ENCODE measurements around the gene HIRA.

DNA sequence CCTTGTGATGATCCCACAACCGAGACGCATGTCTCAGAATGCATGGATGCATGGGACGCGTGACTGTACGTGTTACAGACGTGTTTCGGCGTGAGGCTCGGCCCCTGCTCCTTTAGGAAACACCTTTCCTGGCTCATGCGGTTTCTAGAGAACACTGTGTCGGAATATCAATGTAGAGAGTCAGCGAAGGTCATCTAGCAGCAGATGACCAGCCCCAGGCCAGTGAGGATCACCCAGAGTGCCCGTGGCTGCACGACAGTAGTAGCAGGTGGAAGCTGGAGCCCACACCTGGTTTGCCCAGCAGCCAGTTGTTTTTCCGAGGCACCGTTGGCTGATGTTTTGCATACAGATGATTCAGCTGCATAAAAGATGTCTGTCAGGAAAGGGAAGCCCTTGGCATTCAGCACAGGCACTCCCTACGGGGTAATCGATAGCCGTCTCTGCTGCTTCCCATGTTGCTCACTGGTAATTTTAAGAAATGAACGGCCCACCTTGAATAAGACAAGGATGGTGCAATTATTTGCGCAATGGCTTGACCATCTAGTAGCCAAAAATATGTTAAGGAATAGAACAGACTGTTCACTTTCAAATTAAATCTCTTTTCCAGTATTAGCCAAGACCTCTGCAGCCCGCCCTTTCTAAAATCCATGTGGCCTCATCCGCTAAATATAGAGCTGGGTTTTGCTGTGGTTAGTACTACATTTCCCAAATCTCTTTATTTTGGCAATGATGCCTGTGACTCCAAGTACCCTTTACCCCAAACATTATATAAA, 138.9 kb downstream of the HIRA start:
- TF ChIP-seq POLR2A (IDR thresholded peaks at IDR 0.05): peak in 1 of 2 donors; percentile 12
- TF ChIP-seq, protein P1, sequence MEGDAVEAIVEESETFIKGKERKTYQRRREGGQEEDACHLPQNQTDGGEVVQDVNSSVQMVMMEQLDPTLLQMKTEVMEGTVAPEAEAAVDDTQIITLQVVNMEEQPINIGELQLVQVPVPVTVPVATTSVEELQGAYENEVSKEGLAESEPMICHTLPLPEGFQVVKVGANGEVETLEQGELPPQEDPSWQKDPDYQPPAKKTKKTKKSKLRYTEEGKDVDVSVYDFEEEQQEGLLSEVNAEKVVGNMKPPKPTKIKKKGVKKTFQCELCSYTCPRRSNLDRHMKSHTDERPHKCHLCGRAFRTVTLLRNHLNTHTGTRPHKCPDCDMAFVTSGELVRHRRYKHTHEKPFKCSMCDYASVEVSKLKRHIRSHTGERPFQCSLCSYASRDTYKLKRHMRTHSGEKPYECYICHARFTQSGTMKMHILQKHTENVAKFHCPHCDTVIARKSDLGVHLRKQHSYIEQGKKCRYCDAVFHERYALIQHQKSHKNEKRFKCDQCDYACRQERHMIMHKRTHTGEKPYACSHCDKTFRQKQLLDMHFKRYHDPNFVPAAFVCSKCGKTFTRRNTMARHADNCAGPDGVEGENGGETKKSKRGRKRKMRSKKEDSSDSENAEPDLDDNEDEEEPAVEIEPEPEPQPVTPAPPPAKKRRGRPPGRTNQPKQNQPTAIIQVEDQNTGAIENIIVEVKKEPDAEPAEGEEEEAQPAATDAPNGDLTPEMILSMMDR (IDR thresholded peaks at IDR 0.05): no peak
- TF ChIP-seq EP300 (IDR thresholded peaks at IDR 0.05): peak; percentile 62 to 83
